HG03558 (cell line): ENCODE data around the gene C1RL.

Experiments used
- ATAC-seq: cut with Tn5 transposase; IDR thresholded peaks from one replicate; pipeline ENCODE4 v1.9.1; 2021; ENCODE audit warnings: moderate number of reproducible peaks; ENCODE audit not compliant: unreplicated experiment; ENCODE audit errors: extremely low read depth

The C1RL gene

GRCh38 chr12:7139200-7139599 is 30.2 kb upstream of the C1RL start:
- no peak for ATAC-seq

DNA sequence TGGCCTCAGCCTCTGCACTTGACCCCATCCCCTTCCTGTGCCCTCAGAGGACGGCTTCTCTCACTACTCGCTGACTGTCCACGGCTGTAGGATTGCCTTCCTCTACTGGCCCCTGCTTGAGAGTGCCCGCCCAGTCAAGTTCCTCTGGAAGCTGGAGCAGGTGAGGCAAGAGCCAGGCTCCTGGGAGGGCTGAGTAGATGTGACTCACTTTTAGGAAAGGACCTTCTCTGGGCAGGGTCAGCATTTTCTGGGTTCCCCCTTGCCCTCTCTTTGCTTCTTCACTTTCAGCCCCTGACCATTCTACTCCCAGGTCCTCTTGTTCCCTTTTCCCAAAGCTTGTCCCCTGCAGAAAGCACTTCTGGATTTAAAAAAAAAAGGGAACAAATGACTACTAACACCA is 28.9 kb upstream of the C1RL start:
- no peak for ATAC-seq

DNA sequence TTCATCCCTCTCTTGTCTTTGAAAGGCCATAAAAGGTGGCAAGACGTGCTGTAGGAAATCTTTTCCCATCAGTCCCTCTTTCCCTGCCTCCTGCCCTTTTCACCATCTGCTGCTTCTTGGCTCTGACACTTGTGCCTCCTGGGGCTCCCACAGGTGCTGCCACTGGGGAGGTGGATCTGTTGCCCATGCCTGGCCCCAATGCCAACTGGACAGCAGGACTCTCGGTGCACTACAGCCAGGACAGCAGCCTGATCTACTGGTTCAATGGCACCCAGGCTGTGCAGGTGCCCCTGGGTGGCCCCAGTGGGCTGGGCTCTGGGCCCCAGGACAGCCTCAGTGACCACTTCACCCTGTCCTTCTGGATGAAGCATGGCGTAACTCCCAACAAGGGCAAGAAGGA is 27.7 kb upstream of the C1RL start:
- no peak for ATAC-seq

GRCh38 chr12:7136071-7136470 is 27.1 kb upstream of the C1RL start:
- no peak for ATAC-seq

GRCh38 chr12:7134396-7135166 is 25.6 kb upstream of the C1RL start:
- no peak for ATAC-seq

GRCh38 chr12:7131502-7131866 is 22.5 kb upstream of the C1RL start:
- no peak for ATAC-seq

GRCh38 chr12:7130701-7131501 is 21.9 kb upstream of the C1RL start:
- ATAC-seq = no peak

- ATAC-seq = peak; percentile 58
These were observed 21.1 kb upstream of the C1RL start, which contains the start of gene CLSTN3 for GRCh38 chr12:7129872-7130691. CLSTN3 (plus strand) TSS chr12:7130371; CDS start chr12:7130649, 278 bp downstream.

DNA sequence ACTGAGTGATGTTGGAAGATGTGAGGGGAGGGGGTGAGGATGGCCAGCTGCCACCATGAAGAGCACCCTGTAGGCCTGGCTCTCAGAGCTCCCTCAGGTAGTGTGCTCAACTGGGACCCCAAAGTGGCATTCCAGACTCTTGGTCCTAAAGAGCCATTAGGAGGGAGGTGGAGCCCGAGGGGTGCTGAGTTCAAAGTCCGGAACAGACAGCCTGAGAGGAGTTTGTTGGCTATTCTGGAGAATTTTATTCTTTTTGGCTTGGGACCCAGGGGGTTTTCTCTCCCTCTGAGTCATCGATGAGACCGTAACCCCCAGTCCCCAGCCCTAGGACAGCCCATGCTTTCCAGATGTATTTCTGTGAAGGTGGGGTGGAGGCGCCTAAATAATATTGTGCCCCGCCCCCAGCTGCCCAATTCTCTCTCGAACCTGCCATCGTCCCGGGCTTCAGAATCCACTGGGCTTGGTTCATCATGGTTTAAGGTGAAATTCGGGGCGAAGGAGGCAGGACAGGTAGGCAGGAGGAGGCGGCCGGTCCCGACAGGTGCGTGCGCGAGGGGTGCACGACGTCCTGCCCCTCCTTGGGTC is 20.4 kb upstream of the C1RL start:
- ATAC-seq = no peak

DNA sequence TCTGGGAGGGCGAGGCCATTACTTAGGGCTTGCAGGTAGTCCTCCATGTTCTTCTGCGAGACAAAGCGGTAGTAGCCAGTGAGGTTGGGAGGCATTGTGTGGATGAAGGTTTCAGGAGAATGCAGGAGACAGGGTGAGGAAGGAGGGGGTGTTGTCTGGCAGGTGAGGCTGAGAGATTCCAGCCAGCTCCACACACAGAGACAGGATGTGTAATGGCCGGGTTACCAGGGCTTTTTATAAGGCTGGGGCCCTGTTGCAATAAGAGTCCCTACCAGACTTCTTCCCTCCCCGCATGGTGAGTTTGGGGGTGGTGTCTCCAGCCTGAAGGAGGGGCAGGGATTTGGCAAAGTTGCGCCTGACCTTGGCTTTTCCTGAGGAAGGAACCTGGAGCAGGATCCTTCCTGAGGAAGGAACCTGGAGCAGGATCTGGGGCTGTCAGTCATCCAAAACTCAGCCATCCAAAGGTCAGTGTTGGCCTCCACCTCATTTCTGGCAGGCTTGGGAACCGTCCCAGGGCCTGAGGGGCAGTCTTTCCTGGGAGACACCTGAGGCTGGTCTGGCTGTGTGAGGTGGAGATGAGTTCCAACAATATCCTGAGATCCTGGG is 19.8 kb upstream of the C1RL start, which contains the start of gene RBP5:
Gene RBP5, minus strand, starts transcription at position 209 of the 606 bp plus-strand sequence. Its CDS starts 114 bp downstream, at position 95.
- ATAC-seq = no peak

GRCh38 chr12:7127916-7128626 is 19.1 kb upstream of the C1RL start:
- ATAC-seq = no peak

DNA sequence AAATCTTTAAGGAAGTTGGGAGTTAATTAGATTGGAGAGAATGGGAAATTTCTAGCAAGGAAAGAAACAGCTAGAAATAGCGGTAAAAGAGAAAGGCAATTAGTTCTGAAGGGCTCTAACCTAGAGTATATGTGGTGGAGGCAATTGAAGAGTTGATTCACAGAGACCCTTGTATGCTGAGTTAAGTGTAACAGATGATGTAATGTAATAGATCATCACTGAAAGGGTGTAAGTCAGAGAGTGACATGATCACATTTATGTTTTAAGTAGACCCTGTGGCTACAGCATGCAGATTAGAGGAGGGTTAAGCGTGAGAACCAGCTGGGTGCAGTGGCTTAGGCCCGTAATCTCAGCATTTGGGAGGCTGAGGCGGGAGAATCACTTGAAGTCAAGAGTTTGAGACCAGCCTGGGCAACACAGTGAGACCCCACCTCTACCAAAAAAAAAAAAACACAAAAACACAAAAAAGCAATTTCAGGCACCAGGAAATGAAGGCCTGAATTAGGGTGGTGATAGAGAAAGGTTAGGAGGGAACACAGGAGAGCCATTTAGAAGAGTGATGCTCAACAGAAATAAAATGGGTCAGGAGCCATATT is 16.7 kb upstream of the C1RL start:
- no peak for ATAC-seq

GRCh38 chr12:7123806-7124522 is 14.9 kb upstream of the C1RL start:
- no peak for ATAC-seq

DNA sequence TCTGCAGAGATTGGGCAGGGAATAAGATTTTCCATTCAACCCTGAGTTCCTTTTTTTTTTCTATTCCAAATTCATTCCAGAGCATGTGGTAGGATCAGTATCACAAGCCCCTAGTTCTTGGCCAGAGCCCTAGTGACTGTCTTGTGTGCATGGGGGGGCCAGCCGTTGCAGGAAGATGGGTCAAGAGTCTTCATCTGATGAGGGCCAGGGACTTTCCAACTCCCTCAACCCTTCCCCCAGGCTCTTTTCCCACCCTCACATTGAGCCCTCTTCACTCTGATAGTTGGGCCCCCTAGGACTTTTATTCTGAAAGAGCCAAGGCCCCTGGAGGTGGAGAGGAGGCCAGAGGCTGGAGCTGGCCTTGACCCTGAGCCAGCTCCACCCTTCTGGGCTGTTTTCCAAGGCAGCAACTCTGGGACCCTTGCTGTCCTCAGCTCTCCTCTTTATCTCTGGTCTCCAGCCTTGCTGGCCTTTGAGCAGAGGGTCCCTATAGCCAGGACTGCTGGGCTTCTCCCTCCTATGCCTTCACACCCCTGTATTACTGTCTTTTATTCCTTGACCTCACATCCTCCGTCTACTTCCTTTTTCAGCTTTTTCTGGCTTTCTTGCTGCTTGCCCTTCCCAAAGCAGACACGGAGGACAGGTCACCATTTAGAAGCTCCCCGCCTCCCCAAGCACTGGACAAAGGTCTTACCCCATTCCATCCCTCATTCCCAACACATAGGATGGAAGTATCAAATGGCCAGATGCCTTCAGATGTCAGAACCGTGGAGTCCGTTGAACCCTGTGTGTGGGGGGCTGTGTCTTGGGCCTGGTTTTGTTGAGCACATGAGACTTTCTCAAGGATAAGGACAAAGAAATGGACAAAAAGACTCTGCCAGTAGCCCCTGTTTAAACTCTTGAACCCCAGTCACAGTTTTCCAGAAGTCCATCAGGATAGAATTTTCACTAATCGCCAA is 14.1 kb upstream of the C1RL start:
- ATAC-seq = no peak

GRCh38 chr12:7121324-7121723 is 12.3 kb upstream of the C1RL start:
- no peak for ATAC-seq

DNA sequence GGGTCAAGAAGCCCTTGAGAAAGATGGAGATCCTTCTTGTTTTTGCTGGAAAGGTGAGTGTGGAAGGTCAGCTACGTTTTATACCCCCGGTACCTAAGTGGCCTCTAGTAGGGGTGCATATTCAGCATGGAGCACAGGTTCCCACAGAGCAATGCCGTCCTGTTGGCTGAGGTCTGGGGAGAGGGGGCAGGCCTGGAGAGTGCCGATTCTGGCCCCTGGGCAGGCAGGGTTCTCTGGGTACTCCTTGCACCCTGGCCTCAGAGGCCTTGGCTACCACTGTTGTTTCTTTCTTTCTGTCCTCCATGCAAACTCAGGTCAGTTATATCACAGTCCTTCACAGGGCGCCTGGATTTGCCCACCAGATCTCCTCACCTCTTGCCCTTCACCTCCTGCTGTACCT is 11.2 kb upstream of the C1RL start:
- ATAC-seq = no peak

- no peak for ATAC-seq
These were observed 9.9 kb upstream of the C1RL start for GRCh38 chr12:7118881-7119280.
